Left lung (tissue), 14 donors: ENCODE results near the gene CYP3A5. TPM values are rescaled to one million over a fixed set of nuclear protein-coding genes. Genes with fewer than 3 reads are reported as not detected.
"Not testable (repeated sequence)": the region's sequence is repeated elsewhere in the genome, so short reads cannot be mapped to it uniquely, and the experiment has no call there.

Experiments used
- ATAC-seq: fragments of 200-7000 bp; cut with Tn5 transposase; one replicate; pipeline ENCODE4 v1.9.1; 2020; ENCODE audit warnings: moderate library complexity
- DNase-seq, 4 donors: peaks; one replicate each; pipeline ENCODE4 v3.0.0-alpha.2; 2013 to 2020
- H3K27ac ChIP-seq, 2 donors: fragments of 200-600 bp; sonication (generic) in 1 of 2; one replicate each; pipeline versions ENCODE4 v1.5.0 to v1.8.0; 2020 to 2021
- H3K27me3 ChIP-seq, 2 donors: fragments of 200-600 bp; sonication (generic) in 1 of 2; one replicate each; pipeline versions ENCODE4 v1.5.0 to v1.8.0; 2020 to 2021
- H3K36me3 ChIP-seq, 2 donors: fragments of 200-600 bp; sonication (generic) in 1 of 2; one replicate each; pipeline versions ENCODE4 v1.5.0 to v1.8.0; 2020 to 2021
- H3K4me1 ChIP-seq, 2 donors: fragments of 200-600 bp; one replicate each; pipeline ENCODE4 v1.8.0; 2021
- H3K4me3 ChIP-seq, 2 donors: fragments of 200-600 bp; sonication (generic) in 1 of 2; one replicate each; pipeline versions ENCODE4 v1.5.0 to v1.8.0; 2020 to 2021; ENCODE audit warnings: mild to moderate bottlenecking in 1 of 2
- H3K9me3 ChIP-seq, 2 donors: fragments of 200-600 bp; sonication (generic) in 1 of 2; one replicate each; pipeline versions ENCODE4 v1.5.0 to v1.8.0; 2020 to 2021
- intact Hi-C, 2 donors: fragments of 100-400 bp; cut with DNase I; formaldehyde crosslinking; loops; one replicate each; pipeline versions ENCODE4 v1.11.2 to v1.14.2; 2022
- long read RNA-seq, 12 donors: library from polyadenylated mRNA in 2 of 12; unstranded in 2 of 12; transcript quantifications; one replicate each; pipeline ENCODE4 v2.0.0 and lab custom pipeline, GENCODE V29; 2019 to 2026
- polyA plus RNA-seq, 6 donors: library from polyadenylated mRNA; unstranded; fragments of 120-200 nt; gene quantifications; one replicate each; pipeline ENCODE4 v1.2.1, GENCODE V29; 2013; ENCODE audit not compliant: insufficient read length in 6 of 6
- total RNA-seq, 2 donors: library from RNA; stranded (reverse); fragmentation: NEBNext Ultra II Directional; extraction: Animal tissue kit (Norgen Biotek cat#: 25700); gene quantifications; one replicate each; pipeline ENCODE4 v1.2.1, GENCODE V29; 2021
- TF ChIP-seq, protein P1 (sequence below), 2 donors: fragments of 200-600 bp; sonication (generic) in 1 of 2; IDR thresholded peaks; one replicate each; pipeline versions ENCODE4 v1.5.0 to v1.8.0; 2021; ENCODE audit warnings: antibody characterized with exemption in 2 of 2
- donor health status: DM: no; HTN: yes; CAD: no.
- donor health status: DM: no; HTN: no; CAD: no.

The CYP3A5 gene
- 1 to 10 TPM; 5.7 to 6.0 TPM for total RNA-seq
- 10 to 100 TPM; 16.2 to 29.5 (median 22.8) TPM for polyA plus RNA-seq
- long read RNA-seq, donor 1, partial matches to known transcripts, result 0 of 2 reads
- long read RNA-seq, donor 1, other reads (novel, unspliced or antisense), result 0 of 2 reads
- long read RNA-seq, donor 2, partial matches to known transcripts, result 5 of 6 reads
- long read RNA-seq, donor 2, other reads (novel, unspliced or antisense), result 0 of 6 reads
- long read RNA-seq, donor 3, result 0 reads
- long read RNA-seq, donor 4, partial matches to known transcripts, result 1 of 3 reads
- long read RNA-seq, donor 4, other reads (novel, unspliced or antisense), result 0 of 3 reads
- long read RNA-seq, donor 5, partial matches to known transcripts, result 0 of 1 reads
- long read RNA-seq, donor 5, other reads (novel, unspliced or antisense), result 0 of 1 reads
- long read RNA-seq, donor 6, result 0 reads
- long read RNA-seq, donor 7, partial matches to known transcripts, result 0 of 1 reads
- long read RNA-seq, donor 7, other reads (novel, unspliced or antisense), result 0 of 1 reads
- long read RNA-seq, donor 8, partial matches to known transcripts, result 0 of 3 reads
- long read RNA-seq, donor 8, other reads (novel, unspliced or antisense), result 0 of 3 reads
- long read RNA-seq, donor 9, result 0 reads
- long read RNA-seq, donor 10, partial matches to known transcripts, result 0 of 5 reads
- long read RNA-seq, donor 10, other reads (novel, unspliced or antisense), result 1 of 5 reads
- long read RNA-seq, donor 11, result 0 reads
- long read RNA-seq, donor 12, partial matches to known transcripts, result 0 of 2 reads
- long read RNA-seq, donor 12, other reads (novel, unspliced or antisense), result 0 of 2 reads

DNA sequence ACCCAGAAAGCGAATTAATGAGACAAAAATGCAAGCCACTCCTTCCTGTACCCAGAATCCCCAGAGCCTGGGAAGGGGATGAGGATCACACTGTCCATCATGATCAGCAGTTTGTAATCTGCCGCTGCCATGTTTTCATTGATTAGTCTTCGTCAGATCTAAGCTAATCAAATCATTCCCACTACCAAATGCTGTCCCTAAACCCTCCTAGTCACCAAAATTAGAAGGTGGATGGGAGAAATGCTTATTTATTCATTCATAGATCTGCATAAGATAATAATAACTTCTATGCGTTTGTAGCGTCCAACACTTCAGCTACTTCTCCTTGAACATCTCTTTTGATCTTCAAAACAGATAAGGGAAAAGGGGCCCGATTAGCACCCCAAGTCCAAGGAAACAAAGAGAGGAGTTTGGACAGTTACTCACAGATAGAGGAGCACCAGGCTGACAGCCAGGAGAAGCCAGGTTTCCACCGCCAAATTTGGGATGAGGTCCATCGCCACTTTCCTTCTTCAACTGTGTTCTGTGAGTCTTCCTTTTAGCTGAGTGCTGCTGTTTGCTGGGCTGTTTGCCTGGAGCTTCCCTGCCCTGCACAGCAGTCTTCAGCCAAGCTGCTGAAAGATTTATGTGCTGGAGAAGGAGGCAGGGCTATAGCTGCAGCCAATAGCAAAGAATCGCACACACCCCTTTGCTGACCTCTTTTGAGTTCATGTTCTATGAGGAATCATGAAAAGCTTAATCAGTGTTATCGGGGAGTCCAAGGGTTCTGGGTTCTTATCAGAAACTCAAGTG is at the start of gene CYP3A5:
TSS of gene CYP3A5 (minus strand) at position 597 of the 792 bp plus-strand sequence. CDS start at position 497, 100 bp downstream.
- TF ChIP-seq, protein P1, sequence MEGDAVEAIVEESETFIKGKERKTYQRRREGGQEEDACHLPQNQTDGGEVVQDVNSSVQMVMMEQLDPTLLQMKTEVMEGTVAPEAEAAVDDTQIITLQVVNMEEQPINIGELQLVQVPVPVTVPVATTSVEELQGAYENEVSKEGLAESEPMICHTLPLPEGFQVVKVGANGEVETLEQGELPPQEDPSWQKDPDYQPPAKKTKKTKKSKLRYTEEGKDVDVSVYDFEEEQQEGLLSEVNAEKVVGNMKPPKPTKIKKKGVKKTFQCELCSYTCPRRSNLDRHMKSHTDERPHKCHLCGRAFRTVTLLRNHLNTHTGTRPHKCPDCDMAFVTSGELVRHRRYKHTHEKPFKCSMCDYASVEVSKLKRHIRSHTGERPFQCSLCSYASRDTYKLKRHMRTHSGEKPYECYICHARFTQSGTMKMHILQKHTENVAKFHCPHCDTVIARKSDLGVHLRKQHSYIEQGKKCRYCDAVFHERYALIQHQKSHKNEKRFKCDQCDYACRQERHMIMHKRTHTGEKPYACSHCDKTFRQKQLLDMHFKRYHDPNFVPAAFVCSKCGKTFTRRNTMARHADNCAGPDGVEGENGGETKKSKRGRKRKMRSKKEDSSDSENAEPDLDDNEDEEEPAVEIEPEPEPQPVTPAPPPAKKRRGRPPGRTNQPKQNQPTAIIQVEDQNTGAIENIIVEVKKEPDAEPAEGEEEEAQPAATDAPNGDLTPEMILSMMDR (IDR thresholded peaks at IDR 0.05), result no peak
- Histone ChIP-seq H3K36me3 (no peaks in the 10 kb centered on the region), H3K4me1 (peaks cover 0 to 3% of the 10 kb centered on the region in 2 donors), H3K27me3 (no peaks in the 10 kb centered on the region), H3K4me3 (peak within 1 kb of the TSS; percentile 6 to 14), H3K27ac (no peak within 1 kb of the TSS), H3K9me3 (no peaks in the 10 kb centered on the region)
- ATAC-seq (peak; percentile 81), DNase-seq (peak in 2 of 4 donors; percentile 62 to 88)
- intact Hi-C loops, result no loop called here

DNA sequence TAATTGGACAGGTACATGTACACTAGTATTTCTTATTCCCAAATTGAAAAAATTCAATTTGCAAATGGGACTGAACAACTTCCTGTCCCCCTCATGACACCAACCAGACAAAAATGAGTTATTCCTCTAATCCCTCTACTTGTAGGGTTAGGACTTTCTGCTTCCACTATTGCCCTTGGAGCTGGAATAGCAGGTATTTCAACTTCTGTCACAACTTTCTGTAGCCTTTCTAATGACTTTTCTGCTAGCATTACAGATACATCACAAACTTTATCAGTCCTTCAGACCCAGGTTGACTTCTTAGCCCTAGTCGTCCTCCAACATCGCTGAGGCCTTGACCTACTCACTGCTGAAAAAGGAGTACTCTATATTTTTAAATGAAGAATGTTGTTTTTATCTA is 48.8 kb upstream of the CYP3A5 start:
- TF ChIP-seq, protein P1 (IDR thresholded peaks at IDR 0.05), result no peak
- Histone ChIP-seq H3K4me1 (peaks cover 0 to 8% of the 10 kb centered on the region in 2 donors), H3K36me3 (no peaks in the 10 kb centered on the region), H3K27me3 (no peaks in the 10 kb centered on the region), H3K9me3 (no peaks in the 10 kb centered on the region), H3K4me3 (no peak overlapping the region), H3K27ac (no peak overlapping the region)
- ATAC-seq, result no peak
- intact Hi-C loops, result no loop called here
- peak in 1 of 4 donors; percentile 26 for DNase-seq

DNA sequence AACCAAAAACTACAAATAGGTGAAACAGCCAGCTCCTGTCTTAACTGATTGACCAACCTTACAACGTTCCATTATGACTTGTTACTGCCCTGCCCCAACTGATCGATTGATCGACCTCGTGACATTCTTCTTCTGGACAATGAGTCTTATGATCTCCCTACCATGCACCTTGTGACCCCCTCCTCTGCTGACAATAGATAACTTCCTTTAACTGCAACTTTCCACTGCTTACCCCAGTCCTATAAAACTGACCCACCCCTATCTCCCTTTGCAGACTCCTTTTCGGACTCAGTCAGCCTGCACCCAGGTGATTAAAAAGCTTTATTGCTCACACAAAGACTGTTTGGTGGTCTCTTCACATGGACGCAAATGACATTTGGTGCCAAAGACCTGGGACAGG is 43.4 kb upstream of the CYP3A5 start:
- H3K4me1 ChIP-seq, H3K27ac ChIP-seq, H3K9me3 ChIP-seq, H3K27me3 ChIP-seq, intact Hi-C loops, DNase-seq, H3K4me3 ChIP-seq, H3K36me3 ChIP-seq, ATAC-seq: not testable (repeated sequence)

DNA sequence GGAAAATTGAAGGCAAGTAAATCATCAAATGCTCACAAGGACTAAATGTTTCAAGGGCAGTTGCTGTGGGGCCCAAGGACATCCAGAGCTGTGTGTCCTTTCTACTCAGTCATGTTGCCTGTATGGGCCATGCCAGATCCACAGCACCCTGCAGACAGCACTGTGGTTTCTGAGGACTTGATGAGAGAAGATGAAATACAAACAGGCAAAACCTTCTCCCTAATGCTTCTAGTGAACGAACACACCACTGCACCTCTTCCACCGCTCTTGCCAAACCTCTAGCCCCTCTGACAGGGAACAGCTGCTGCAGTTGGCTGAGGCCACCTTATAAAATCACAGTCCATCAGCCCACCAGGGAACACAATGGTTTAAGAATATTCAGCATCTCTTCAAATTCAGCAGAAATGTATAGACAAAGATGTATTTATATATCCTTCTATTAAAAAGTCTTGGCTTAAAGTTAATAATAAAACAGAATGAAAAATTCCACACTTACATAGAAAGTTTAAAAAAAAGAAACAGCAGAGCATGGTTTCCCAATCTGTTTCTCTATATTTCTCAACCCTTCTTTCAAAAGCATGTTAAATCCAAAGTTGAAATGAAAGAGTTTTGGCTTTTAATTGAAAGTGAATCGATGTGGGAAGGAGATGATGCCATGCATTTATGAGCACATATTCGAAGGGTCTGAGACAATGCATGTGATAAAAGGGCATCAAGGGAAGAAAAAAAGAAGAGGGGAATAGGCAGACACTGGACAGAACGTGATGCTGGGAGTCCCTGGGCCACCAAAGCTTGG is 41.2 kb upstream of the CYP3A5 start:
- TF ChIP-seq, protein P1 (IDR thresholded peaks at IDR 0.05), result no peak
- intact Hi-C loops, result no loop called here
- H3K36me3 ChIP-seq, result no peaks in the 10 kb centered on the region
- peaks cover 0 to 6% of the 10 kb centered on the region in 2 donors for H3K4me1 ChIP-seq
- DNase-seq (peak in 2 of 4 donors; percentile 54 to 63), ATAC-seq (no peak)
- H3K27ac ChIP-seq, result no peak overlapping the region
- H3K9me3 ChIP-seq, result no peaks in the 10 kb centered on the region
- H3K4me3 ChIP-seq, result no peak overlapping the region
- H3K27me3 ChIP-seq, result no peaks in the 10 kb centered on the region
